K562 (cell line): Measurements from ENCODE around the gene SMG9. TPM values are rescaled to one million over a fixed set of nuclear protein-coding genes. Genes with fewer than 3 reads are reported as not detected.
A peak's percentile ranks its signal among the peaks of the same experiment; 100 is the strongest.

Experiments
- CEBPG ChIP-seq, 3 experiments: fragments of 200-800 bp in 1 of 3; sonication (Bioruptor generic) in 1 of 3; sonication (generic) in 1 of 3; formaldehyde crosslinking in 1 of 3; IDR thresholded peaks in 2 of 3; conservative IDR thresholded peaks in 1 of 3; 2 replicates each; pipeline versions ENCODE4 v1.6.1 to v1.8.0; 2016 to 2022; ENCODE audit warnings: missing compliant biosample characterization in 2 of 3, missing genetic modification characterization in 2 of 3, mild to moderate bottlenecking in 1 of 3, missing genetic modification reagents in 1 of 3
- GMEB1 ChIP-seq: fragments of 250-450 bp; sonication (Bioruptor Pico); IDR thresholded peaks from 2 replicates; pipeline ENCODE4 v1.4.0; 2020; ENCODE audit warnings: mild to moderate bottlenecking
- HDAC8 ChIP-seq: fragments of 450-650 bp; IDR thresholded peaks from 2 replicates; pipeline ENCODE4 v1.6.1; 2016; ENCODE audit warnings: mild to moderate bottlenecking, missing genetic modification characterization, moderate library complexity, missing compliant biosample characterization
- HNRNPK ChIP-seq: fragments of 200-400 bp; formaldehyde crosslinking; IDR thresholded peaks from one replicate; pipeline ENCODE4 v1.6.1; 2018; ENCODE audit warnings: mild to moderate bottlenecking, low read depth, low read length; ENCODE audit not compliant: poor library complexity, severe bottlenecking
- LCOR ChIP-seq: sonication (generic); formaldehyde crosslinking; IDR thresholded peaks from 2 replicates; pipeline ENCODE4 v1.8.0; 2022; ENCODE audit warnings: mild to moderate bottlenecking, missing genetic modification reagents
- MTA2 ChIP-seq: fragments of 450-650 bp; IDR thresholded peaks from 2 replicates; pipeline ENCODE4 v1.6.1; 2016; ENCODE audit warnings: low read depth
- MYC ChIP-seq, 2 experiments: fragments of 250-450 bp in 1 of 2; sonication (Bioruptor Pico) in 1 of 2; IDR thresholded peaks; 2 replicates each; pipeline versions ENCODE4 v1.5.1 to v1.6.1; 2012 to 2021; ENCODE audit warnings: low read depth in 2 of 2, borderline replicate concordance in 1 of 2, improper control_type of control experiment in 1 of 2, low read length in 1 of 2, mild to moderate bottlenecking in 1 of 2, moderate library complexity in 1 of 2
- NFRKB ChIP-seq: fragments of 450-650 bp; IDR thresholded peaks from 2 replicates; pipeline ENCODE4 v1.6.1; 2016; ENCODE audit warnings: low read depth
- NRF1 ChIP-seq, 2 experiments: fragments of 450-650 bp; IDR thresholded peaks in 1 of 2; conservative IDR thresholded peaks in 1 of 2; 2 replicates each; pipeline ENCODE4 v1.6.1; 2014; ENCODE audit warnings: mild to moderate bottlenecking in 2 of 2
- SUPT5H ChIP-seq: fragments of 450-650 bp; IDR thresholded peaks from 2 replicates; pipeline ENCODE4 v1.6.1; 2016
- TAF1 ChIP-seq: IDR thresholded peaks from 2 replicates; pipeline ENCODE4 v1.6.1; 2011; ENCODE audit warnings: mild to moderate bottlenecking, low read length, moderate library complexity; ENCODE audit not compliant: insufficient read depth, control insufficient read depth, severe bottlenecking; ENCODE audit errors: extremely low read depth
- TCF15 ChIP-seq: fragments of 250-450 bp; sonication (Bioruptor Pico); IDR thresholded peaks from 2 replicates; pipeline ENCODE4 v1.8.0; 2022; ENCODE audit warnings: moderate library complexity, mild to moderate bottlenecking, inconsistent platforms
- TCFL5 ChIP-seq: fragments of 250-450 bp; sonication (Bioruptor Pico); conservative IDR thresholded peaks from 2 replicates; pipeline ENCODE4 v1.6.1; 2021; ENCODE audit warnings: mild to moderate bottlenecking, moderate library complexity, matching md5 sums
- ZKSCAN3 ChIP-seq: fragments of 250-450 bp; sonication (Bioruptor Pico); IDR thresholded peaks from 2 replicates; pipeline ENCODE4 v1.4.0; 2020
- ZNF184 ChIP-seq: sonication (generic); formaldehyde crosslinking; IDR thresholded peaks from 2 replicates; pipeline ENCODE4 v1.5.0; 2020; ENCODE audit warnings: missing genetic modification reagents
- ZNF407 ChIP-seq: fragments of 450-650 bp; IDR thresholded peaks from 2 replicates; pipeline ENCODE4 v1.6.1; 2016; ENCODE audit warnings: low read depth
- polyA plus RNA-seq, 8 experiments: library from polyadenylated mRNA; depleted of rRNA in 4 of 8; stranded (reverse) in 5 of 8; unstranded in 3 of 8; fragments of >200 nt; fragmentation: Nextera tagmentation in 2 of 8; fragmentation: Illumina TruSeq in 1 of 8; extraction: Ambion mirVana in 2 of 8; extraction: Trizol in 1 of 8; gene quantifications; 2 replicates each; pipeline versions ENCODE4 v1.2.1 to v1.2.3, GENCODE V29; 2011 to 2014; ENCODE audit warnings: inconsistent platforms in 1 of 8, missing spikeins in 1 of 8
- total RNA-seq, 7 experiments: library from RNA; depleted of rRNA in 6 of 7; stranded (reverse); fragments of >200 nt in 6 of 7; fragmentation: Illumina TruSeq in 2 of 7; extraction: Trizol in 2 of 7; gene quantifications; 2 replicates each; pipeline versions ENCODE4 v1.2.1 to v1.2.3, GENCODE V29; 2011 to 2021; ENCODE audit warnings: low replicate concordance in 1 of 7

SMG9 gene
- total and polyA plus RNA-seq, 9 of the 15 experiments (the other 6 are each of a cell fraction or from before 2014, with no cell fraction given) = 1.7 to 79.7 (median 40.2) TPM

- TF ChIP-seq CEBPG (CRISPR knock-in tag; IDR thresholded peaks at IDR 0.05) (peak; percentile 50; the same call in 1 of the 2 replicates), CEBPG (tag; conservative IDR thresholded peaks at IDR 0.05 in 1 of 2, IDR thresholded peaks at IDR 0.05 in 1 of 2) (no peak), SUPT5H (peak; percentile 56; the same call in 1 of the 2 replicates), ZNF407 (no peak), GMEB1 (CRISPR knock-in tag) (peak; percentile 67; the same call in 1 of the 2 replicates), HNRNPK (peak; percentile 94), TAF1 (peak; percentile 77), MTA2 (peak; percentile 96), TCF15 (no peak), TCFL5 (CRISPR knock-in tag) (no peak), MYC (IDR thresholded peaks at IDR 0.05; ENCODE audit: low read depth, low read length) (peak; percentile 96), MYC (CRISPR knock-in tag; IDR thresholded peaks at IDR 0.05; ENCODE audit: borderline replicate concordance, low read depth) (no peak; the same call in 1 of the 2 replicates), LCOR (CRISPR knock-in tag) (peak; percentile 87), HDAC8 (tag) (0 out of 2 replicates have a peak, but pooled peaks have one; percentile 53), ZKSCAN3 (CRISPR knock-in tag) (no peak), NFRKB (no peak; the same call in 1 of the 2 replicates), ZNF184 (CRISPR knock-in tag) (no peak), NRF1 (conservative IDR thresholded peaks at IDR 0.05 in 1 of 2, IDR thresholded peaks at IDR 0.05 in 1 of 2) (peak; percentile 88 to 90)
Observed at GRCh38 chr19:43774103-43774939, 19.6 kb upstream of the SMG9 start (continued).
